KMS-11 (cell line): ENCODE measurements around the gene IFTAP.

ENCODE experiments used
- H2AFZ ChIP-seq: fragments of 200-600 bp; sonication (generic); 2 replicates; pipeline ENCODE4 v1.6.1; 2016; ENCODE audit warnings: antibody characterized with exemption, mixed run types, low read depth
- H3K27ac ChIP-seq: fragments of 200-600 bp; sonication (generic); 2 replicates; pipeline ENCODE4 v1.6.1; 2016; ENCODE audit warnings: mild to moderate bottlenecking, mixed run types
- H3K27me3 ChIP-seq: fragments of 200-600 bp; sonication (generic); 2 replicates; pipeline ENCODE4 v1.6.1; 2017; ENCODE audit warnings: mild to moderate bottlenecking, low read depth, mixed run types, moderate library complexity; ENCODE audit not compliant: insufficient read depth
- H3K36me3 ChIP-seq: fragments of 200-600 bp; sonication (generic); 2 replicates; pipeline ENCODE4 v1.6.1; 2017; ENCODE audit warnings: mild to moderate bottlenecking, mixed run types; ENCODE audit not compliant: insufficient read depth
- H3K4me1 ChIP-seq: fragments of 200-600 bp; sonication (generic); 2 replicates; pipeline ENCODE4 v1.6.1; 2016; ENCODE audit warnings: mild to moderate bottlenecking, low read depth, mixed run types; ENCODE audit not compliant: poor library complexity, severe bottlenecking
- H3K4me2 ChIP-seq: fragments of 200-600 bp; sonication (generic); 2 replicates; pipeline ENCODE4 v1.7.0; 2016; ENCODE audit warnings: mild to moderate bottlenecking, mixed run types
- H3K4me3 ChIP-seq: fragments of 200-600 bp; sonication (generic); IDR thresholded peaks from 2 replicates; pipeline ENCODE4 v1.6.1; 2017; ENCODE audit warnings: low read depth, low read length, mixed read lengths; ENCODE audit not compliant: insufficient read depth
- H3K79me2 ChIP-seq: fragments of 200-600 bp; sonication (generic); 2 replicates; pipeline ENCODE4 v1.6.1; 2016; ENCODE audit warnings: low read depth, mixed run types; ENCODE audit not compliant: insufficient read depth
- H3K9ac ChIP-seq: fragments of 200-600 bp; sonication (generic); 2 replicates; pipeline ENCODE4 v1.6.1; 2016; ENCODE audit warnings: mild to moderate bottlenecking, mixed run types
- H4K20me1 ChIP-seq: fragments of 200-600 bp; sonication (generic); 2 replicates; pipeline ENCODE4 v1.6.1; 2016; ENCODE audit warnings: mild to moderate bottlenecking, mixed run types; ENCODE audit not compliant: insufficient read depth
- CTCF ChIP-seq: fragments of 200-600 bp; sonication (generic); conservative IDR thresholded peaks from 2 replicates; pipeline ENCODE4 v1.6.1; 2017; ENCODE audit warnings: low read depth, mild to moderate bottlenecking, antibody characterized with exemption, low read length, moderate library complexity, mixed read lengths

Gene IFTAP

GRCh38 chr11:36617543-36618362 lies 23.5 kb downstream of the IFTAP start:
- Histone ChIP-seq H3K79me2 (no peaks in the 10 kb centered on the region), H3K27me3 (no peaks in the 10 kb centered on the region), H4K20me1 (no peaks in the 10 kb centered on the region), H2AFZ (no peak overlapping the region), H3K4me1 (peaks cover 6% of the 10 kb centered on the region), H3K27ac (no peak overlapping the region), H3K4me3 (no peak overlapping the region), H3K4me2 (no peak overlapping the region), H3K36me3 (no peaks in the 10 kb centered on the region), H3K9ac (no peak overlapping the region)
- TF ChIP-seq CTCF, result no peak

GRCh38 chr11:36618363-36619047 lies 24.2 kb downstream of the IFTAP start:
- no peaks in the 10 kb centered on the region for H3K79me2 ChIP-seq
- H3K27me3 ChIP-seq, result no peaks in the 10 kb centered on the region
- H3K27ac ChIP-seq, result no peak overlapping the region
- H3K9ac ChIP-seq, result no peak overlapping the region
- no peak overlapping the region for H3K4me3 ChIP-seq
- H2AFZ ChIP-seq, result no peak overlapping the region
- H4K20me1 ChIP-seq, result no peaks in the 10 kb centered on the region
- no peak overlapping the region for H3K4me2 ChIP-seq
- peaks cover 6% of the 10 kb centered on the region for H3K4me1 ChIP-seq
- no peak for TF ChIP-seq CTCF
- H3K36me3 ChIP-seq, result no peaks in the 10 kb centered on the region

GRCh38 chr11:36619502-36619901 lies 25.2 kb downstream of the IFTAP start:
- TF ChIP-seq CTCF, result no peak
- H3K36me3 ChIP-seq, result no peaks in the 10 kb centered on the region
- H3K4me2 ChIP-seq, result no peak overlapping the region
- 0 out of 2 replicates have a peak overlapping the region, but pooled peaks have one; percentile 8 for H2AFZ ChIP-seq
- H4K20me1 ChIP-seq, result no peaks in the 10 kb centered on the region
- H3K79me2 ChIP-seq, result no peaks in the 10 kb centered on the region
- H3K4me1 ChIP-seq, result peaks cover 6% of the 10 kb centered on the region
- no peak overlapping the region for H3K27ac ChIP-seq
- no peak overlapping the region for H3K9ac ChIP-seq
- H3K27me3 ChIP-seq, result no peaks in the 10 kb centered on the region
- no peak overlapping the region for H3K4me3 ChIP-seq

GRCh38 chr11:36620246-36620645 lies 25.9 kb downstream of the IFTAP start:
- H3K4me1 ChIP-seq, result peaks cover 6% of the 10 kb centered on the region

More at GRCh38 chr11:36620246-36620645, 25.9 kb downstream of the IFTAP start:
- no peaks in the 10 kb centered on the region for H3K27me3 ChIP-seq
- TF ChIP-seq CTCF, result no peak
- H3K79me2 ChIP-seq, result no peaks in the 10 kb centered on the region
- no peaks in the 10 kb centered on the region for H3K36me3 ChIP-seq
- no peak overlapping the region for H2AFZ ChIP-seq
- H3K4me2 ChIP-seq, result no peak overlapping the region
- no peak overlapping the region for H3K9ac ChIP-seq
- no peak overlapping the region for H3K27ac ChIP-seq
- H3K4me3 ChIP-seq, result no peak overlapping the region
- no peaks in the 10 kb centered on the region for H4K20me1 ChIP-seq
